Inflammatory macrophage treated with lipopolysaccharide for 1 hour (primary cell): ENCODE measurements around the gene EPHA4.

Experiments
- DNase-seq, 2 donors: peaks; one replicate each; pipeline ENCODE4 v3.0.0-alpha.2; 2020 to 2022

The EPHA4 gene

GRCh38 chr2:221464971-221465370, 107.1 kb downstream of the EPHA4 start:
- DNase-seq = no peak

DNA sequence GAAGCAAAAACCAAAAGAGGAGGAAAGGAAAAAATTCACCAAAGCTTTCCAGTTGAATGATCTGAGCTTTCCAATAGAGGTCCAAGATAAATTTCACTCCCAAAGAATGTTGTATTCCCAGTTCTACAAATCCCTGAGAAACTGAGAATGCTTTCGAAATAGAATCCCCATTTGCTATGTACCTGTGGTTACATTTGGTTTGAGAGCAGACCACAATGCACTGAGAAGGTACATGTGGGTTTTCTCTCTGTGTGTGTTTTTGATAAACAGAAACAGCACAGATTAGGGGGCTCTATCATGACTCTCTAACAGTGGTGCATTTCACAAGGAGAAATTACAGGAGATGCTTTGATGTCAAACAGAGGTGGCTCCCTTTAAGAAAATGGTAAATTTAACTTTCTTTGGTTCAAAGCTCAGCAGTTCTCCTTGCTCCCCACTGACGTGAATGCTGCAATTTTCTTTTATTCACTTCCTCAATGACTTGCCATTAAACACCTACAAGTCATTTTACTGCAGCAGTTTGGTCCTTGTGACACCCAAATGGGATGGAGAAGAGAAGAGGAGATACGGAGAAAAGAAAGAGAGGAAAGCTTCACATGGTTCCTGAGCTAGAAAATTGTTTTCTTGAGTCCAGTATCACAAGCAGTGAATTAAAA, 108.7 kb downstream of the EPHA4 start:
- no peak for DNase-seq

- DNase-seq = no peak
These were observed 110.2 kb downstream of the EPHA4 start for GRCh38 chr2:221461901-221462300.

GRCh38 chr2:221460136-221460535, 112.0 kb downstream of the EPHA4 start:
- no peak for DNase-seq

DNA sequence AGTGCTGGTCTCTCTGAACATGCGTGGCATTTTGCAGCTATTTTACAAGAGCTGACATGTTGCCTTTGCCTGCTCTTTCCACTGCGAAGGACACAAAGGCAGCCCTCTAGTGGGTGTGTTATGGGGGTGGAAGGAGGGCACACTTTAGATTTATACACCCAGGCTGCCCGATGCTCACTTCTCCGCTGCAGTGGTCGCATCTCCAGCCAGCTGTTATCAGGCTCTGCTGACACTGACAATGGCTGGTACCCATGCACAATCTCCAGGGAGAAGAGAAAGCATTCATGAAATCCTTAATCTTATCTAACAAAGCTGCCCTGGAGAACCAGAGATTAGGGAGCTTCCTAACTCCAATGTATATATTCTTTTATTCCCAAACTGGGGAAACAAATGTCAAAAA, 113.5 kb downstream of the EPHA4 start:
- no peak for DNase-seq

DNA sequence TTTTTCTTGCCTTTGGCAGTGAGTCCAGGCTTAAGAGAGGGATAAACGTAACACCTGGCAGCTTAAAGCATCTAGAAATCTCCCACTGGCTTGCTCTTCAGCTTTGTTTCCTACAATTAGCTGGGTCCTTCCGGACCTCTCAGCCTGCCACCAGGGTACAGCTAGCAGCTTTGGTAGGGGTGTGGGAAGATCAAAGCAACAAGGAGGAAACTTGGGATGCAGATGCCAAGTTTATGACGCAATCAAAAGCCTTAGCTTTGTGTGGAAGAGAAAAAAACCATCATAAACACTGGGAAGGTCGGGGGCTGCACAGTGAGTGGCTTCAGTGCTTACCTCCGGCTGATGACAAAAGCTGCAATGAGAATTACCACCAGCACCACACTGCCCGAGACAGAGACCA, 116.9 kb downstream of the EPHA4 start:
- DNase-seq = no peak

- no peak for DNase-seq
These were observed 117.5 kb downstream of the EPHA4 start for GRCh38 chr2:221454459-221455105.

DNA sequence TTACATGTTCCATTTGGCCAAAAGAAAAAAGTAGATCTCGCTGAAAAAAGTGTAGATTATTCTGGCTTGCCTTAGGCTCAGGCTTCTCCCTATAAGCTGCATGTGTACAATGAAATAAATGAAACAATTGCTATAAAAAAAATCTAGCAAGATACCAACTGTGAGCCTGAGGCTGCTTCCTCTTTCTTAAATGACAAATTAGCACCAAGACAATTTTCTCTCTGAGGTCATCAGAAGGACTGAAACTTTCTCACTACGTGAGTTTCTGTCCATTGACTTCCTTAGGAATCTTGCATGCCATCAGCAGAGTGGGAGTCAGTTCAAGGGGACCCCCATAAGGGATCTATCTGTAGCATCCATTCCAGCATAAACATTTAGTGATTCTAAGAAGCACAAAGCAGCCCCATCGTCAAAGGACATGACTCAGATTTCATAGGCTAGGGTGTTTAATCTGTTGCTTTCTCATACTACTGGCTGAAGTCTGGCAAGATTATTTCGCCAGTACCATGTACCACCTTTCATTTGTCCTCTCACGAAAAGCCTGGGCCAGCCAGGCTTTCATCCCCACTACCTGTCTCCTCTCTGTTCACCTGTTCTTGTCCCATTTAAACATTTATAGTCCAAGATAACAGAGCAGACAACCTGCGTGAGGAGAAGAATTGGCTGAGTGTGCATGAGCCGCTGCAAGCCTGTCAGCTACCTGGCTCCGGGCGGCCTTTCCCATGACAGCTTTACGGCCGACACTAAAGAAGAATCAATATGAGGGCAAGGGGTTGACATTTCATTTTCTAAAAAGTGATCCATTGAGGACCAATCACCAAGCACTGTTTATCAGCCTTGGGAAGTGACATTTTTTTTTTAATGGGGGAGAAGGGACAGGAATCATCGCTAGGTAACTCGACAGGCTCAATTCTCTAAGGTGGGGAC, 120.0 kb downstream of the EPHA4 start:
- peak in 1 of 2 donors; percentile 0 for DNase-seq

DNA sequence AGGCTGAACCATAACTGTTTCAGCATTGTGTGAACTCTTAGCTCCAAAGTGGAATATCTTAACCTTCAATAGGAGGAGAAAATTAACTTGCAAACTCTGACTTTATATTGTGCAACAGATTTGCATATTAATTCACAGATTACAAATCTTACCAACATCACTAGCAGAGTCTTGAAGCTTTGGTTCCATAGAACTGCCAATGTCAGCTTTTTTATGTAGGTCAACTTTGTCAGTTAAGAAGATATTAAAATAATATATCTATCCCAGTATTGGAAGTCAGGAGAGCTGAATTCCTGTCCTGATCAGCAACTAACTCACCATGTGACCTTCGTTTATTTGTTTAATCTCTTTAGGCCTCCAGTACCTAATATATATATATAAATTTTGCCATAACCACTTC, 121.8 kb downstream of the EPHA4 start:
- DNase-seq = no peak

DNA sequence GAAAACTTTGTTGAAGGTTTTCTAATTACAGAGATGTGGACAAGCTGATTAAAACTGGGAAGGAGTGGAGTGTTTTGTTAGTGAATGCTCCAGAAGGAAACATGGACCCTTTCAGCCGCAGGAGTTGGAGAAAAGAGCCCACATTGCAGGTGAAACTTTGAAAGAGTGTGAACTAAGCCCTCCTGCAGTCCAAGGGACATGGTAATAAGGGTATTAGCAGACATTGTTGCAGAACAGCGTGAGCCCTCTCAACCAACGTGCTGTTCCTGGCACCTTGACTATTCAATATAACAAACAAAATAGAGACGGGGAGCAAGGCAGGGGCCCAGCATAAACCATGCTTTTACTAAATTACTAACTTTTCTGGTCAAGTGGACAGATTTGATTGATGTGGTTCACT, 122.7 kb downstream of the EPHA4 start:
- DNase-seq = no peak

DNA sequence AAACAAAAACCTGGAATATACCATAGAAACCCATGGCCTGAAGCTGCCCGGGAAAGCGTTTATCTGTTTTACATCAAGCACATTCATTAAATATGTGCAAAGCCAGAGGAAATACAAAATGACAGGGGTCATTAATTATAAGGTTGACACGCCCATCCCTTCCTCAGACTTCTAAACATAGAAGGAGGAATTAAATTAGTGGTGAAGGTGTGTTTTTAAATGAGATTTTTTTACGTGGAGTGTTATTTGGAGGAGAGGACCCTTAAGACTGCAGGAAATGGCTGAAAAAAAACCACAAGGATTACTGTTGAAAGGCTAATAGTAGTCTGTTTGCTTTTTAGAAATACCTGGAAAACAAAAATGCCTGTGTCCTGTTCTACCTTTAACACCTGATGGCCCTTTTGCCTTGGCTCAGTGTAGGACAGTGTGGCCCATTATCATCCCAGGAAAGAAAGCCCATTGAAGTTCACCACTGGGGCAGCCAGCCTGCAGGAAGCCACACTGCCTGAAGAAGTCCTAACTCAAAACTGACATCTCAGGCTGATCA, 123.2 kb downstream of the EPHA4 start:
- no peak for DNase-seq

GRCh38 chr2:221448057-221448843, 123.9 kb downstream of the EPHA4 start:
- no peak for DNase-seq

DNA sequence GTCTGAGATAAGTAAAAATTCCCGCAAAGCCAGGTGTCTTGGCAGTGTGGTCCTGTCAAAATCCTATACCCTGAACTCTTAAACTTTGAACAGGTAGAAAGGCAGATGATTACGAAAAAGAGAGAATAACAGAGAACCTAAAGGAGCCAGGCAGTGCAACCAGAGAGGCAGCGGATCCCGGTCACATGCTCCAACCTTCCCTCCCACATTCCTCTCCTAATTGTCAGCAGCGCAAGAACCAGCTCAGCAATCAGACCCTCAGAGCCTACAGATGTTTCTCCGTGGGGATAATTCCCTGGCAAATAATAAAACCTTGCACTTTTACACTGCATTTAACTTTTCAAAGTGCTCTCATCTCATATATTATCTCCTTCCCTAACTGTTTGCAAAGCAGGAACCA, 124.8 kb downstream of the EPHA4 start:
- no peak for DNase-seq

GRCh38 chr2:221446140-221446539, 126.0 kb downstream of the EPHA4 start:
- no peak for DNase-seq

DNA sequence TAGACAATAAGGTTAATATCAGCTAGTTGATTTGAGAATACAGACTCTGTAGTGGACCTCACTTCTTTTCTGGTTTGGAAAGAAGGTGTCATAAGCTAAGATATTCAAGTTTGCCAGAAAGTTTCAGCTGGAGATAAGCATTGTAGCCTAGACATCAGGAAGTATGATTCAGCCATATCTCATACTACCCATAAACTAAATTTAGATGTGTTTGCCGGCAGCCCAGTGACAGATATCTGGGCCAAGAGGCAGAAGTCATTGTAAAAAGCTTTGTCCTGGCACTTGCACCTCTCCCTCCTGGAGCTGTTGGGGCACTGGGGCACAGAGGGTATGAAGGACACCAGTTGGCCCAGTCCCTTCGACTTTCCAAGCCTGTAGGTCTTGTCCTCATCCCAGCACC, 128.0 kb downstream of the EPHA4 start:
- peak in 1 of 2 donors; percentile 0 for DNase-seq

GRCh38 chr2:221443645-221444044, 128.5 kb downstream of the EPHA4 start:
- DNase-seq = no peak

DNA sequence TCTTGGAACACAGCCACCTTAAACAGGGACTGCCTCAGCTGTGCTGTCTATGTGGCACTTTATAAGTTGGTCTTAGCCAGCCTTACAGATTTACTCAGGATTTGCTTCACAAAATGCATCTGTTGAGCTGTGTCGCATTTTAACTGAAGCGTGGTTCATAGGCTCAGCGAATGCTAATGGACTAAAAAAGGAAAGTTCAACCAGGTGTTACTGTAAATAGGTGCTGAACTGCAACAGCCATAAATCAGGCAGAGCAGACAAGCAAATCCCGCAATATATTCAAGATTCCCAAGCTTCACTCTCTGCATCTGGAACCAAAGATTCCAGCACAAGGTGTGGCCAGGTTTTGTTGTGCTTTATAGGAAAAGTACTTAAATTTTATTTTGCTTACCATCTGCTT, 130.0 kb downstream of the EPHA4 start:
- no peak for DNase-seq

DNA sequence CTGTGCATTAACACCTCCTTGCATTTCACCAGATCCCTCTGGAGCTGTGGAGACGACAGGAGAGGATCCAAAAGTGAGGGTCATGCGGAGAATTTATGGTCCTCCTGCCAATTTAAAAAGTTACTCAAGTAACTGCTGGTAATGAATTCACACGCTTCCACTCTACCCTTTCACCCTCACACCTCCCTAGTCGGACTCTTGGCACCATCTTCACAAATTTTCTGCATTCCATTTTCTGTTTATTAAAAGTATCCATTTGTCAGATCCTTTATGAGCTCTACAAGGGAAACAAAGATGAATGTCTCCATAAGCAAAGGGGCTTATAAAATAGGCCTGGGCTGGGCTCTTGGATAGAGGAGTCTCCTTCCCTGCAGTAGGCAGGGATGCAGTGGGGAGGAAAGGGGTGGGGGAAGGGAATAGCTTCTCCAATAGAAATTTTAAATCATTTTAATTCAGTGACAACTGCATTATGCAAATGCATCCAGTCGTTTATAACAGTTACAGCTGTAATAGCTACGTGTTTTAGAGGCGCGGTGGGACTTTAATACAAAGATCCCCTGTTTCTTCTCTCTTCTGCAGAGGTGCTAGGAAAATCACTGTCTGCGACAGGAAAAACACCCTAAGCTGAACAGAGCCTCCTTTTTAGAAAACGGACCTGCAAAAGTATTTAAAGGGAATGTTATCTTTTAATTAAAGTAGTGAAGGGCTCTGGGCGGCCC, 132.2 kb downstream of the EPHA4 start:
- no peak for DNase-seq

DNA sequence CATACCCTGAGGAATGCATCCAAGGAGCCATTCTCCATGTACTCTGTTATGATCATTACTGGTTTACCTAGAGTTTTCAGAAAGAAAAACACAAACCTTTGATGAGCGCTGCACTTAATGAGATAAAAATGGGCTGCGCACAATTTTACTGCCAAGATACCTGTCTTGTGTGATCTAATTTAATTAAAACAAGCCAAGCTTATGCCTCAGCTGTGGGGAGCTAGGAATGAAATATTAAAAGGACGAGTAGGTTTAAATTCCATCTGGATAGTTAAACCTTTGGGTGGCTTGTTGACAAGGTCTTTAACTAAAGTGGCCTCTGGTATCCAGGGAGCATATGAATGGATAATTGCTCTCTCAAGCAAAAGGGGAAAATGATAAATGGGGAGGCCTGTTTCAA, 135.0 kb downstream of the EPHA4 start:
- no peak for DNase-seq

DNA sequence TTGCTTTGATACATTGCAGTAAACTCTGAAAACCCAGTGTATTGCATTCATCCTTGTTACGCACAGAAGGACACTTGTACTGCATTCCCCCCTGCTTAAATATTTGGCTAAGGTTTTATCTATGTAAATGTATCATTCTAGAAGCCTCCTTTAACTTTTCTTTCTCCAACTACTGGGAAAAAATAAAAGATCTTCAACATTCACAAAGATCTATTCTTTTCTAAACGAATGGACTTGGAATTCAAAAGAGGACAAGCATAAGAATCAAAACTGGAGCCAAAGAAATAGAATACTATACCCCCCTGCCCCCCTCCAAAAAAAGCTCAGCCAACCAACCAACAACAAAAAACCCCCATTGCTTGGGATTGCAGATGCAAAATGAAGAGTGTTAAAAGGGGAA, 136.9 kb downstream of the EPHA4 start:
- DNase-seq = no peak

DNA sequence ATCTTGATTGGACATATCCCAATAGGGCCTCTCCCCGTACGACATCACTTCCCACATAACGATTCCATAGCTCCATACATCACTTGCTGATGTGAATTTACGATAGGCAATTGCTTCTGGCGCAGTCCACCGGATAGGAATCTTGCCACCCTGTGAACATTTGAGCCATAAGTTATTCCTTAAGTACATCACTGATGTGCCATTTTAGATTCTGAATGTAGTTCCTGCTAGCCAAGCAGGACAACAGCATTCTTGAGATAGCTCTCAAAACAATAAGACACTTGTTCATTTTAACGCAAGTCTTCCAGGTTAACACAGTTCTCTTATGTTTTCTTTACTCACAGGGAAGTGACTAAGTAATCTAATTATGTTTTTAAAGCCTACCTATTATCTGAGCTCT, 138.0 kb downstream of the EPHA4 start:
- DNase-seq = no peak

DNA sequence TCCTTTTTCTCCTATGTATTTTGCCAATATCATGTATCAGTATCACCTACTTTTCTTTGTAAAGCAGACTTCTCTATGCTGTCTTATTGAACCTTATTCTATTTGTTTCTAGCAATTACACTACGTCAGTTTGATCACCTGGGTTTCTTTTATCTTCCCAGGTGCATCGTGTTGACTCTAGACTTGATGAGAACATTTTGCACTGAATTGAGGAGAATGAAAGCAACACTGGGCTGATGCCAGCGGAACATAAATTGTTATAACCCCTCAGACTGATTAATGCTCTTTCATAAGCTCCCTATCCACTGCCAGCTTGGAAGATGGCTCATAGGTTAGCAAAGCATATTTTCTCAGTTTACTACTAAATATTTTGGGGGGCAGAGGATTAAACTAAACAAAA, 140.6 kb downstream of the EPHA4 start:
- DNase-seq = no peak
